LoVo (cell line): ENCODE data around the gene SYNGR4.
A peak's percentile ranks its signal among the peaks of the same experiment; 100 is the strongest.

ENCODE experiments used
- DNase-seq: peaks from one replicate; pipeline ENCODE4 v3.0.0-alpha.2; 2016; ENCODE audit warnings: low spot score

SYNGR4 gene

GRCh38 chr19:48341515-48342413, 22.4 kb upstream of the SYNGR4 start:
- DNase-seq, result no peak

GRCh38 chr19:48342414-48342738, 21.8 kb upstream of the SYNGR4 start:
- DNase-seq, result no peak

DNA sequence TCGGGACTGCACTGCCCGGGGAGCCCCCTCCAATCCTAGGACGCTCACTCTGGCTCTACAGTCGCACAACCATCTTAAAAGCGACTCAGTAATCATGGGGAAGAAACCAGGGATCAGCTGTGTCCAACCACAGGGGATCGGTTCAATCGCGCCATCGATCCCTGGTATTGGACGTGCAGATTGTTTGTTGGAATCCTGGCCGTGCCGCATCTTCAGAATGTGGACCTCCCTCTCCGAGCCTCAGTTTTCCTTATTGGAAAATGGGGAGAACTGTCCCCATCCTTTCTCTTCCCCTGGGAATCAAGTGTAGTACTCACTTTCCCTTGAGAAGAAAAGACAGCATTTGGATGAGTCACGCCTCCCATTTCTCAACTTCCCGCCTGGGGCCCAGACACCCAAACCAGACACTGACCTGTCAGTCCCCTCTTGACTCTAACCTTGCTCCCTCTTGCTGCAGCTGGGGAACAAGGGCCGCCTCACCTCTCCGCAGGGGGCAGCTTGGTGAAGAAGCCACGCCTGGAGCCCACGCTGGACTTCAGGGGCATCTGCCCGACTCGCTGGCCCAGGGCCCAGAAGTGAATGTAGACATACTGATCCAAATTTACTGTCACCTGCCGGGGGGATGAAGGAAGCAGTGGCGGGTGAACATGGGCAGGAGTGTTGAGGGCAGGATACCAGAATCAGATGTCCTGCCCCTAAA, 21.2 kb upstream of the SYNGR4 start:
- no peak for DNase-seq

DNA sequence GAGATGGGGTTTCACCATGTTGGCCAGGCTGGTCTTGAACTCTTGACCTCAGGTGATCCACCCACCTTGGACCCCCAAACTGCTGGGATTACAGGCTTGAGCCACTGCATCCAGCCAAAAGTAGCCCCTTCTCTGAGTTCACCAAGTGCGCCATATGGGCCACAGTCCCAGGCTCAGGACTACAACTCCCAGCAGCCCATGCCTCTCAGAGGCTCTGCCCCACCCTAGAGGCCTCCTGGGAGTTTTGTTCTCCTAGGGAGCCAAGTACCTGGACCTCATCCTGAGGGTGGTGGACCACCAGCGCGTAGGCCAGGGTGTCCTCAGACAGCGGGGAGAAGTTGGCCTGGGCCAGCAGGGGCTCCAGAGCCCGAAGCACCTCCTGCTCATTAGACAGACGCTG, 19.3 kb upstream of the SYNGR4 start:
- no peak for DNase-seq

DNA sequence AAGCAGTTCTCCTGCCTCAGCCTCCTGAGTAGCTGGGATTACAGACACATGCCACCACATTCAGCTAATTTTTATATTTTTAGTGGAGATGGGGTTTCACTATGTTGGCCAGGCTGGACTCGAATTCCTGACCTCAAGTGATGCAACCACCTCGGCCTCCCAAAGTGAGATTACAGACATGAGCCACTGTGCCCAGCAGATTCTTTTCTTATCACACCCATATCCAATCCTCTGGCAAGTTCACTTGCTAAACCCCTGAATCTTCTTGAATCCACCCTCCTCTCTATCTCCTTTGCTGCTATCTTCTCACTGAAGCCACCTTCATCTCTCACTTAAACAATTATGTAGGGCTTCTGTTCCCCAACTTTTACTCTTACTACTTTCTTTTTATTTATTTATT, 18.0 kb upstream of the SYNGR4 start:
- no peak for DNase-seq

DNA sequence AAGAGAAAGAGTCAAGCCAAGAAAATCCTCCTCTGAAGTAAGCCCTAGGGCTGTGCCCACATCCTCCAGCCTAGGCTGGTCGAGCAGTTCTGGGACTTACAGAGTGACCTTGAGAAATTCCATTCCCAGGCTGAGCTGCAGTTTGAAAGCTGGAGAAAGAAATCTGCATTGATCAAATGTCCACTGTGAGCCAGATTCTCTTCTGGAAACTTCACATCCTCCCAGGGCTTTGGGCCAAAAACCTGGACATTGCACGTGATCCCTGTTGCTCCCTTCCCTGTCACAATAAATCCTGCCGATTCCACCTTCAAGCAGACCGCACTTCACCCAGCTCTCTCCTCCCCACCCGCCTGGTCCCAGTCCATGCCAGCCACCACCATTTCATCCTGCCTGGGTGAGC, 16.1 kb upstream of the SYNGR4 start:
- no peak for DNase-seq

DNA sequence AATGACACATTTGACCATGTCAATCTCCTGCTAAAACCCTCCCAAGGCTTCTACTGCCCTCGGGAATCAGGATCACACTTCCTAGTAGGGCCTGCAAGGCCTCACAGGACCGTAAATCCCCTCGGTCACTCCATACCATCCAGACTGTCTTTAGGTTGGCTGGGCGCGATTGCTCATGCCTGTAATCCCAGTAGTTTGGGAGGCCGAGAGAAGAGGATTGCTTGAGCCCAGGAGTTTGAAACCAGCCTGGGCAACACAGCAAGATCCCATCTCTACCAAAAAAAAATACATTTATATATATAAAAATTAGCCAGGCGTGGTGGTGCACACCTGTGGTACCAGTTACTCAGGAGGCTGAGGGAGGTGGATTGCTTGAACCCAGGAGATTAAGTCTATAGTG, 15.4 kb upstream of the SYNGR4 start:
- no peak for DNase-seq

DNA sequence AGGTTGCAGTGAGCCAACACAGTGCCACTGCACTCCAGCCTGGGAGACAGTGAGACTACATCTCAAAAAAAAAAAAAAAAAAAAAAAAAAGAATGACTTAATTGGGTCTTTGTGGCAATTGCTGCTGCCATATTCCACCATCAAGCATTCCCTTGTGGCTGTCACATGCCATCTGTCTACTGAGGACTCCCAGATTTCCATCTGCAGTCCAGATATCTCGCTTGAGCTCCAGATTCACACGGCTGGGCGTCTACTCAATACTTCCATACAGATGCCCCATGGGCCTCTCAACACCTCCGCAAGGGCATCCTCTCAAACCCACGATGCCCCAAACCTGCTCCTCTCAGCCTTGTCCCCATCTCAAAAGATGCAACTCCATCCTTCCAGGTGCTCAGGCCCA, 13.3 kb upstream of the SYNGR4 start:
- no peak for DNase-seq

- peak; percentile 42 for DNase-seq
These were observed 12.8 kb upstream of the SYNGR4 start for GRCh38 chr19:48351341-48351752.

GRCh38 chr19:48353677-48354076, 10.5 kb upstream of the SYNGR4 start:
- no peak for DNase-seq

DNA sequence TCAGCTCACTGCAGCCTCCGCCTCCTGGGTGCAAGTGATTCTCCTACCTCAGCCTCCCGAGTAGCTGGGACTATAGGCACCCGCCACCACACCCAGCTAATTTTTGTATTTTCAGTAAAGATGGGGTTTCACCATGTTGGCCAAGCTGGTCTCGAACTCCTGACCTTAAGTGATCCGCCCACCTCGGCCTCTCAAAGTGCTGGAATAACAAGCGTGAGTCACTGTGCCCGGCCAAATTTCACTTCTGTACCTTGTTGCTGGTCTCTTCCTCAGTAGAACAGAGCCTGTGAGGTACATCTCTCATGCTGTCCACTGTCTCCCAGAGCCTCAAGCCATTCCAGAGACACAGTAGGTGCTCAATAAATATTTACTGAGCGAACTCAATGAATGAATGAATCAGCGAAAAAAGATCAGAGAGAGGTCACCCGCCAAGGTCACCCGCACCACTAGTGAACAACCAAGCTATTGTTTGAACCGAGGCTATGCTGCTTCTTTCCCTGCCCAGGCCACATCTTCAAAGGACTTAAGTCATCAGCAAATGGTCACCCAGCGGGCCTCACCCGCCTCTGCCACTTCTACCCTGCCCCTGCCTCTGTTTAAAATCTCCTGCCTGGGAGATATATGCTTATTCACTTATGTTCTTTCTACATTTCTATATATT, 9.7 kb upstream of the SYNGR4 start:
- DNase-seq, result peak; percentile 34

- no peak for DNase-seq
These were observed 8.7 kb upstream of the SYNGR4 start for GRCh38 chr19:48355365-48355954.

DNA sequence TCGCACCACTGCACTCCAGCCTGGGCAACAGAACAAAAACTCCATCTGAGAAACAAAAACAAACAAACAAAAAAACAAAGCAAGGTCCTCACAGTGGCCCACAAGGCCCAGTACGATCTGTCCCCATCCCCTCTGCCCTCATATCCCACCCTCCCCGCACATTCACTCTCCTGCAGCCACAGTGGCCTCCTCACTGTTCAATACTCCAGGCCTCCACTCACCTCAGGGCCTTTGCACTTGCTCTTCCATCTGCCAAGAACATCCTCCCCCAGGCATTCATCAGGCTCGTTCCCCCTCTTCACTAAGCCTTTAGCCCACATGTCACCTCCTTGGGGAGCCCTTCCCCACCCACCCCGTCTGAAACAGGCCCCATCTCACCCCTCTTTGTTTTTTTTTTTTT, 5.0 kb upstream of the SYNGR4 start:
- no peak for DNase-seq

GRCh38 chr19:48361912-48362311, 2.3 kb upstream of the SYNGR4 start:
- DNase-seq, result no peak

DNA sequence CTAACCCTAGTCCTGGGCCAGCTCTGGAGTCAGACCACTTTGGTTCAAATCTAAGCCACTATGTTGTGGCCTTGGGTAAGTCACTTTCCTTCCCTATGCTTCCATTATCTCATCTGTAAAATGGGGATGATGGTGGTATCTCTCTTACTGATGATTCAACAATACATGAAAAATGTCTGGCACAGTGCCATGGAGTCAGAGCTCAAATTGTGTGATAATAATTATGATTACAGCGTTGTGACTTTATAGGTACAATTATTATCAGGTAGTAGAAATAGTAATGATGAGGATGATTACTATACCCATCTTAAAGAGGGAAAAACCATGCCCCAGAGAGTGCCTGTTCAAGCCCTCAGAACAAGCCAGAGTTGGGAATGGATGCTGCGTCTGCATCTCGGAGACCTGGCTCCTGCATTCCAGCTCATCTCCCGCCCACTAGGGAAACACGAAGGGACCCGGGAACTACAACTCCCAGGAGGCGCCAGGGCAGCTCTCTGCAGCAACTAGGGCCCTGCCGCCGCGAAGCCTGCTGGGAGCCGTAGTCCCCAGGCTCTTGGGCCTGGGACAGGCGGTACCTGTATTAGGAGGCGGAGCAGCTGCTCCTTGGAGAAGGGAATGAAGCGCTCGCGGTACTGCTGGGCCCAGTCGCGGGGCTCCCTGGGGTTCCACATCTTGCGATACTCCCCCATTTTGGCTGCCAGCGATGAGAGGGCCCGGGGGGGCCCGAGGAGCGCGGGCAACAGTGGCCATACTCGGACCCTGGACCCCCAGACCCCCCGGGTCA, 1.3 kb upstream of the SYNGR4 start:
- peak; percentile 95 for DNase-seq

DNA sequence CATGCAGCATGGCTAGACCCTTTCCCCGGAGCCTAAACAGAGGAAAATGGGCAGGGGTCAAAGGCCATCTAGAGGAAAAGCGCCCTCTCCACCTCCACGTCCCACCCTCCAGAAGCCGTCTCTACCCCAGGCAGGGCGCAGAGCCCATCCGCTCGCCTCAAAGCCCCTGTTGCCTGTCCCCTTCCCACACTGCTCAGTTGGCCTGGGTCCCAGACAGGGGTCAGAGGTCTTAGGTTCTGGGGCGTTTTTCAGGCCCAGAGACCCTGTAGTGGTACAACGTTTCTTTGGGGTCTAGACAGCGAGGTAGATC, 712 bp upstream of the SYNGR4 start:
- DNase-seq, result no peak

DNA sequence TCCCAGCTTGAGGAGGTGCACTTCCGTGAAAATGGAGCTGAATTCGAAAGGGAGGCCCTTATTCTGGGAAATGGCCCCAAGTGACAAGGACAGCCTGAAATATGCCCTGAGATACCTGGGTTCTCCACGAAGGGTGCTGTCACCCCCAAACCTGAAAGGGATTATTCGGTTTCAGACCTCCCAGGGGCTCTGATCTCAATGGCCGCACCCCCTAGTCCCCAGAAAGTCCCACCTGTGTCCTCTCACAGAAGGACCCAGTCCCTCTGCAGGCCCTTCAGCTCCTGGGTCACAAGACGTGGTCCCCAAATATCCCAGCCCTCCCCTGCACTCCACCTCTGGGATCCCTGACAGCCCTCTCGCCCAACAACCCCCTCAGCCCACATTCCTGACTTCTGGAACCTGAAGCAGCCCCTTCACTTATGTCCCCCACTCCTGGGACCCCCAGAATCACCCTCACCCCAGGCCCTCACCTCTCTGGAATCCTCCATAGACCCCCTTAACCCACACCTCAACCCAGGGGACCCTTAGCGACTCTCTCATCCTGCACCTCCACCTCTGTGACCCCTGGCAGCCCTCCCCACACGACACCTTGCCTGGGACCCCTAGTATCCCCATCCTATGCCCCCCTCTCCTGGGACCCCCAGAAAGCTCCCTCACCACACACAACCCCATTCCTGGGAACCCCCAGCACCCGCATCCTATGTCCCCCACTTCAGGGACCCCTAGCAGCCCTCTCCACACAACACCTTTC, 606 bp downstream of the SYNGR4 start:
- DNase-seq, result no peak

- no peak for DNase-seq
These were observed 1.4 kb downstream of the SYNGR4 start for GRCh38 chr19:48365602-48366001.

DNA sequence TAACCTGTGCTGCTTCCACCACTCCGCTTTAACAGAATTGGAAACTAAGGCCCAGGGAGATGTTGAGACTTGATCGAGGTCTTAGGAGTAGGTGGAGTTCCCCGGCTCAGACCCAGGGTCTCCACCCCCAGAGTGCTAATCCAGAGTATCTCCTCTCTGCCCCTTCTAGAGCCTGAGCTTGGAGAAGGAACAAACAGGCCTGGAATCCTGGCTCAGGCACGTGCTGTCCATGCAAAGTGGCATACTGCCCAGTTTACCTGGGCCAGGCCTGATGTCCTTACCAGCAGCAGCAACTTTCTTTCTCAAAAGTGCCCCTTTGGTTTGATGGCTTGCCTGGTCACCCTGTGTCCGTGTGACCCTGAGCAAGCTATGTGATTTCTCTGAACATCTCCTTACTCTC, 3.7 kb downstream of the SYNGR4 start:
- DNase-seq, result no peak

GRCh38 chr19:48368936-48369335, 4.8 kb downstream of the SYNGR4 start:
- no peak for DNase-seq

DNA sequence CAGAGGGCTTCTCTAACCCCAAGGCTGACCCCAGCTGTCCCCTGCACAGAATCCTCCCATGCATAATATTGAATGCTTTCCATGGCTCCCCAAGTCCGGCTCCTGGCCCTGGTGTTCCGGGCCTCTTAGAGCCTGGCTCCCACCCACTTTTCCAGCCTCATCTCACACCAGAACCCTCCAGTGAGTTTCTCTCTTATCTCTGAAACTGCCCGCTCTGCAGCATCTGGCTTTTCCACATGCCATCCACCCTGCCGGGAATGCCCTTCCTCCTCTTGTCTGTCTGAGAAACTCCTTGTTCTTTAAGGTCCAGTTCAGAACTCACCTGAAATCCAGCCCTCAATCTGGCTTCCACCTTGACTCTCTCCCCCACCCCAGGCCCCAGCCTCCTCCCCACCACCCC, 6.8 kb downstream of the SYNGR4 start:
- DNase-seq, result no peak
